Esophagus muscularis mucosa (tissue), 4 donors: ENCODE measurements around the gene BDNF. TPM values are rescaled to one million over a fixed set of nuclear protein-coding genes. Genes with fewer than 3 reads are reported as not detected.

Experiments used
- DNase-seq: peaks from one replicate; pipeline ENCODE4 v3.0.0-alpha.2; 2017; ENCODE audit errors: extremely low spot score
- H3K27ac ChIP-seq, 4 donors: fragments of 200-600 bp; sonication (generic); replicated peaks in 1 of 4; 1 replicate in 3 of 4; 2 replicates in 1 of 4; pipeline ENCODE4 v1.5.1; 2016 to 2019; ENCODE audit warnings: mild to moderate bottlenecking in 1 of 4
- H3K27me3 ChIP-seq, 4 donors: fragments of 200-600 bp; sonication (generic); one replicate each; pipeline versions ENCODE4 v1.5.1 to v1.6.0; 2016 to 2019
- H3K36me3 ChIP-seq, 4 donors: fragments of 200-600 bp; sonication (generic); one replicate each; pipeline ENCODE4 v1.5.1; 2016 to 2019
- H3K4me1 ChIP-seq, 4 donors: fragments of 200-600 bp; sonication (generic); one replicate each; pipeline ENCODE4 v1.5.1; 2016 to 2019
- H3K4me3 ChIP-seq, 4 donors: fragments of 200-600 bp; sonication (generic); 1 replicate in 2 of 4; 2 replicates in 2 of 4; pipeline ENCODE4 v1.5.1; 2016 to 2019; ENCODE audit warnings: mild to moderate bottlenecking in 4 of 4, moderate library complexity in 1 of 4
- H3K9me3 ChIP-seq, 4 donors: fragments of 200-600 bp; sonication (generic); 1 replicate in 3 of 4; 2 replicates in 1 of 4; pipeline ENCODE4 v1.5.1; 2016 to 2019
- EP300 ChIP-seq: sonication (generic); formaldehyde crosslinking; IDR thresholded peaks from one replicate; pipeline ENCODE4 v1.6.1; 2017; ENCODE audit warnings: antibody characterized with exemption
- POLR2A ChIP-seq: fragments of 450-650 bp; IDR thresholded peaks from one replicate; pipeline ENCODE4 v1.6.1; 2017; ENCODE audit warnings: antibody characterized with exemption, moderate library complexity, mild to moderate bottlenecking, low read depth
- POLR2AphosphoS5 ChIP-seq, 2 donors: sonication (generic); formaldehyde crosslinking; IDR thresholded peaks; one replicate each; pipeline ENCODE4 v1.6.1; 2017; ENCODE audit warnings: antibody characterized with exemption in 2 of 2
- WGBS: methylation state at CpG from one replicate; pipeline ENCODE4 v1.1.5; 2018; 5-methylcytosine and 5-hydroxymethylcytosine counted together
- intact Hi-C: fragments of 100-400 bp; cut with DNase I; formaldehyde crosslinking; loops from one replicate; pipeline ENCODE4 v1.15.1; 2023
- total RNA-seq, 4 donors: library from RNA; depleted of rRNA; stranded (reverse); fragments of >200 nt; gene quantifications; one replicate each; pipeline versions ENCODE4 v1.1.0 to v1.2.1, GENCODE V29; 2016
- TF ChIP-seq, protein P1 (sequence below), 3 experiments: fragments of 200-600 bp in 2 of 3; fragments of 450-650 bp in 1 of 3; sonication (generic) in 2 of 3; IDR thresholded peaks; one replicate each; pipeline ENCODE4 v1.5.1; 2017 to 2019; ENCODE audit warnings: antibody characterized with exemption in 3 of 3, mild to moderate bottlenecking in 2 of 3, moderate library complexity in 1 of 3

Gene BDNF
- total RNA-seq, 4 donors from 2014 or later, result 0.17 to 0.23 (median 0.19) TPM; not detected in 1

DNA sequence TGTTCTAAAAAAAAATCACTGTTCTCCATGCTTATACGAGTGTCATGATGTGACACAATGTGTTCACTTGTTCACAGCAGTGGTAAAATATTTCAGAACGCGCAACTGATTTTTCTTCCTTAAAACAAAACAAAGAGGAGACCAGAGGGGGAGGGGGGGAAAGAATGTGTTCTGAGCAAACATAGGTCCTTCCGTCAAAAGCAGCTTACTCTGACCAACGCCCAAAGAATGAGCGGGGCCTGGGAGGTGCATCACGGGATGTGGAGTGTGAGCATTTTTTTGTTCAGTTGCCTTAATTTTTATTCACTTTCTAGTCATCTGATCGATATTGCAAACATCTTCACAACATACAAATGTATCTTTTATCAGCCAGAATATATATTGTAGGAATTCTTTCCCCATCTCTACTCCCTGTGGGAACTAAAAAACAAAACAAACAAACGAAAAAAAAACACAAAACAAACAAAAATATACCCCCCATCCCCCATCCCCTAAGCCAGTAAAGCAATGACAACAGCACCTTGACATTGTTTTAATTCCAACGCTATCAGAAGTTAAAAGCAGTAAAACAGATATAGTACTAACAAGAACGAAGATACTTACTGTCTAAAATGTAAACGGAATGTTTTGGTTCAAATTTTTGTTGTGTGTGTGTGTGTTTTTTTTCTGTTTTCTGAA, 43.3 kb downstream of the BDNF start:
- no peak overlapping the region for H3K27ac ChIP-seq
- no peak for TF ChIP-seq POLR2A
- TF ChIP-seq, protein P1, sequence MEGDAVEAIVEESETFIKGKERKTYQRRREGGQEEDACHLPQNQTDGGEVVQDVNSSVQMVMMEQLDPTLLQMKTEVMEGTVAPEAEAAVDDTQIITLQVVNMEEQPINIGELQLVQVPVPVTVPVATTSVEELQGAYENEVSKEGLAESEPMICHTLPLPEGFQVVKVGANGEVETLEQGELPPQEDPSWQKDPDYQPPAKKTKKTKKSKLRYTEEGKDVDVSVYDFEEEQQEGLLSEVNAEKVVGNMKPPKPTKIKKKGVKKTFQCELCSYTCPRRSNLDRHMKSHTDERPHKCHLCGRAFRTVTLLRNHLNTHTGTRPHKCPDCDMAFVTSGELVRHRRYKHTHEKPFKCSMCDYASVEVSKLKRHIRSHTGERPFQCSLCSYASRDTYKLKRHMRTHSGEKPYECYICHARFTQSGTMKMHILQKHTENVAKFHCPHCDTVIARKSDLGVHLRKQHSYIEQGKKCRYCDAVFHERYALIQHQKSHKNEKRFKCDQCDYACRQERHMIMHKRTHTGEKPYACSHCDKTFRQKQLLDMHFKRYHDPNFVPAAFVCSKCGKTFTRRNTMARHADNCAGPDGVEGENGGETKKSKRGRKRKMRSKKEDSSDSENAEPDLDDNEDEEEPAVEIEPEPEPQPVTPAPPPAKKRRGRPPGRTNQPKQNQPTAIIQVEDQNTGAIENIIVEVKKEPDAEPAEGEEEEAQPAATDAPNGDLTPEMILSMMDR (IDR thresholded peaks at IDR 0.05), result no peak
- no peak for TF ChIP-seq EP300
- TF ChIP-seq POLR2AphosphoS5 (IDR thresholded peaks at IDR 0.05), result no peak
- intact Hi-C loops, result no loop called here
- H3K27me3 ChIP-seq, result no peaks in the 10 kb centered on the region
- WGBS, result 90% methylated on average over 12 of the region's 12 CpGs
- no peak for DNase-seq
- H3K4me3 ChIP-seq, result no peak overlapping the region
- peaks cover 0 to 13% (median 6%) of the 10 kb centered on the region in 4 donors for H3K36me3 ChIP-seq
- no peaks in the 10 kb centered on the region for H3K9me3 ChIP-seq
- no peaks in the 10 kb centered on the region for H3K4me1 ChIP-seq

- DNase-seq, result no peak
- WGBS, result 92% methylated on average over 6 of the region's 6 CpGs
These were observed 43.9 kb downstream of the BDNF start for GRCh38 chr11:27656320-27656719.

GRCh38 chr11:27653990-27654758, 46.1 kb downstream of the BDNF start:
- intact Hi-C loops, result no loop called here
- 65% methylated on average over 8 of the region's 8 CpGs for WGBS
- H3K27ac ChIP-seq, result no peak overlapping the region
- no peaks in the 10 kb centered on the region for H3K27me3 ChIP-seq
- H3K9me3 ChIP-seq, result no peaks in the 10 kb centered on the region
- no peak for DNase-seq
- H3K36me3 ChIP-seq, result peaks cover 0 to 9% (median under 1%) of the 10 kb centered on the region in 4 donors
- H3K4me1 ChIP-seq, result no peaks in the 10 kb centered on the region
- TF ChIP-seq, protein P1 (IDR thresholded peaks at IDR 0.05), result no peak
- TF ChIP-seq POLR2AphosphoS5 (IDR thresholded peaks at IDR 0.05) (no peak), POLR2A (no peak), EP300 (no peak)
- H3K4me3 ChIP-seq, result no peak overlapping the region

More at GRCh38 chr11:27656320-27656719, 43.9 kb downstream of the BDNF start:
- intact Hi-C loops, result no loop called here
- no peak for TF ChIP-seq POLR2A
- TF ChIP-seq POLR2AphosphoS5 (IDR thresholded peaks at IDR 0.05), result no peak
- TF ChIP-seq, protein P1 (IDR thresholded peaks at IDR 0.05), result no peak
- no peak for TF ChIP-seq EP300
- H3K4me3 ChIP-seq, result no peak overlapping the region
- no peaks in the 10 kb centered on the region for H3K27me3 ChIP-seq
- no peaks in the 10 kb centered on the region for H3K4me1 ChIP-seq
- H3K27ac ChIP-seq, result no peak overlapping the region
- no peaks in the 10 kb centered on the region for H3K9me3 ChIP-seq
- peaks cover 0 to 13% (median 6%) of the 10 kb centered on the region in 4 donors for H3K36me3 ChIP-seq

DNA sequence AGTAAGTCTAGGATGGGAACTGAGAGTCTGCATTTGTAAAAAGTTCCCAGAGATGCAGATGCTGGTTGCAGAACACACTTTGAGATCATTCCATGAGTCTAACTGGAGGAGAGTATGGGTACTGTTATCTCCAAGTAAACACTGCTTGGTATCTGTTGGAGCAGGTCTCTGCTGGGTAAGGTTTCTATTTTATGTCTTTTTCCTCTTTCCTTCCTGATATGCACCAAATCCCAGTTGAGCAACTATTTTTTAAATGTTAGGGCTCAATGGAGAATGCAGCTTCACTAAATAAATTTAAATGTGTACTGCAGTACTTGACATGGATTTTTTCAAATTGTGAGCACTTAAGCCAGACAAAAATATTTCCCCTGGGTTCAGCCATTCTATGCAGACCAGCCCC, 48.5 kb downstream of the BDNF start:
- no peak for DNase-seq
- intact Hi-C loops, result no loop called here
- H3K27me3 ChIP-seq, result no peaks in the 10 kb centered on the region
- H3K4me3 ChIP-seq, result no peak overlapping the region
- no peaks in the 10 kb centered on the region for H3K36me3 ChIP-seq
- TF ChIP-seq POLR2AphosphoS5 (IDR thresholded peaks at IDR 0.05) (no peak), POLR2A (no peak), EP300 (no peak)
- TF ChIP-seq, protein P1 (IDR thresholded peaks at IDR 0.05), result no peak
- no peaks in the 10 kb centered on the region for H3K4me1 ChIP-seq
- H3K9me3 ChIP-seq, result no peaks in the 10 kb centered on the region
- H3K27ac ChIP-seq, result no peak overlapping the region
